ENCODE results near the gene ATP6V1C2.

Gene ATP6V1C2

DNA sequence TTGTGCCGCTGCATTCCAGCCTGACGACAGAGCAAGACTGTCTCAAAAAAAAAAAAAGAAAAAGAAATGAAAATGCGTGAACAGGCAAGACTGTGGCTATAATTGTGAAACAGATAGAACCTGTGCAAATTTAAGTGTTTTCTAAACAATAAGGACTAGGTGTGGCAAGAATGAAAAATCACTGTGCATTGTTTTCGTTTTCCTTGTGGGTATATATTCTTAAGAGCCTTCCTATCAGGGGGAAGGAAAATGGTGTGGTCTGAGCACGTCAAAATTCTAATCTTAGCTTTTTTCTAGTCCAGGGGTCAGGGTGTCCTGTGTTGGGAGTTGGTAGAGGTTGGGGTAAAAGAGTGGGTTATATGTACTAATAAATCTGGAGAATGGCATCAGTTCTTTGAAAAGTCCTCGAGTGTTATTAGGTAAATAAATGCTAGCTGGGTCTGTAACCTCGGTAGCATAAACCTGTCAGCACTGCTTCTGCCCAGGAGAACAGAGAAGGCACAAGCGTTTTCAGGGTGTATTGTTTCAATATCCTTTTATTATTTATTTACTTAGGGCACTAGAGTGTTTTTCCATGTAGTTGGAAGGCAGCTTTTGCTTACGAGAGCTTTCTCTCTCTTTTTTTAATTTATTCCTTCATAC, 11.6 kb downstream of the ATP6V1C2 start:
- no peak for DNase-seq (ENCODE audit: low read depth in 1 of 2, low spot score in 1 of 2)

- no peak for DNase-seq (ENCODE audit: low read depth in 1 of 2, low spot score in 1 of 2)
Observed at GRCh38 chr2:10733566-10733925, 12.1 kb downstream of the ATP6V1C2 start.

- no peak for DNase-seq (ENCODE audit: low read depth in 1 of 2, low spot score in 1 of 2)
Observed at GRCh38 chr2:10733980-10734379, 12.6 kb downstream of the ATP6V1C2 start.

DNA sequence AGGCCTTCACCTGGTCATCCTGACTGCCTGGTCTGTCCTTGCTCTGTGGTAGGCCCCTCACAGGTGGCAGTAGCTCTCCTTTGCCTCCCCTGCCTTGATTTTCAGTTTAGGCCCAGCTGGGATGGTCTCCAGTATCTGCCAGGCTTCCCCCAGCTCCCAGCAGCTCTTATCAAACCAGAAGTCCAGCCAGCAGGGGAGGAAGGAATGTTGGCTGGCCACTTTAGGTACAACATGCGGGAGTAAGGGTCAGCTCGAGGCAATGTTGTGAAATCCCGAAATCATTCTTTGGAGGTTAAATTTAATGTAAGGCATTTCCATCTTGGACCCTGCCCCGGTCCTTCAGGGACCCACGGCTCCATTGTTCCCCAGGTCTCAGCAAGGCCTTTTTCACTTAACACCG, 16.8 kb downstream of the ATP6V1C2 start:
- DNase-seq (ENCODE audit: low read depth in 1 of 2, low spot score in 1 of 2): no peak

GRCh38 chr2:10740226-10740625, 18.8 kb downstream of the ATP6V1C2 start:
- no peak for DNase-seq (ENCODE audit: low read depth in 1 of 2, low spot score in 1 of 2)

DNA sequence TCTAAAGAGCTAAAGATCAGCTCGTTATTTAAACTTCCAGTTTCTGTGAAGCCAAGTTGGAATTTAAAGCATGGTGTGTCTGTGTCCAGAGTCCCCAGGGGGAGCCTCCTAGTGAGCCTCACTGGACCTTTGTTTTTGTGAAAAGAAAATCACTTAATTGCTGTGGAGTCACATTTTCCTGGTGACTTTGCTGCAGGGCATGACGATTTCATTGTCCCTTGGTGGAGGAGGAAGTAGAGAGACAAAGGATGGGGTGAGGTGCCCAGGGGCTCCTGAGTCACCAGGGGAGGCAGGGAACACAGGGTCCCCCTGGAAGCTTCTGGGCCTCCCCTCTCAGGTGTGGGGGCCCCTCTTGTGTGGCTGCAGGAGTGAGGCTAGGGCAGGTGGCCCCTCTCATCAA, 19.7 kb downstream of the ATP6V1C2 start:
- DNase-seq (ENCODE audit: low read depth in 1 of 2, low spot score in 1 of 2): no peak

DNA sequence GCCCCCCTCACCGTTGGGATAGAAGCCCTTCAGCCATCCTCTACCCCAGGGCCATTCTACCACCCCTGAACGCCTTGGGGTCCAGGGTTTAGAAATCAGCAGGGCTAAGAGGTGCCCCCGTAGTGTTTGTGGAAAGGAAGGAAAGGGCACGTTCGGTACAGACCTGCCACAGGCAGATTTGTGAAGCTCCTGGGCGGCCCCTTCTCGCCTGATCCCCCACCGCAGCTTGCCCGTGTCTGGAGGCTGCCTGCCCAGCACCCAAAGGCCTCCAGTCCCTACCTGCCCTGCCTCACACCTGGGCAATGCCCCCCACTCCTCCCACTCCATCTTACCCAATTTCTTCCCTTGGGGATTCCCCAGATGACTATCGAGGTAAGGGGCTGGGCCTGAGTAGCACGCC, 21.2 kb downstream of the ATP6V1C2 start:
- DNase-seq (ENCODE audit: low read depth in 1 of 2, low spot score in 1 of 2): no peak

DNA sequence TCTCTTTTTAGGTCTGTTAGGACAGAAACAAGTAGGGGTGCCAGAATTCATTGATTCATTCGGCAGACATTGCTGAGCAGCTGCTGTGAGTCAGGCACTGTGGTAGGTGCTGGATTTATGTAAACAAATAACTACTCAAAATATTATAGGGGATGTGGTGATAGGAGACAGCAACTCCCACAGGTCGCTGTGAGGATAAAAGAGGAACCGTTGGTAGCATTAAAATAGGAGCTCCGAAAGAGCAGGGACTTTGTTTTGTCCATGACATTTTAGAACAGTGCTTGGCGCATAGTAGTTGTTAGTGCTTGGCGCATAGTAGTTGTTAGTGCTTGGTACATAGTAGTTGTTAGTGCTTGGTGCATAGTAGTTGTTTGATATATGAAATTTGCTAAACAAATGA, 29.2 kb downstream of the ATP6V1C2 start:
- no peak for DNase-seq (ENCODE audit: low read depth in 1 of 2, low spot score in 1 of 2)

- no peak for DNase-seq (ENCODE audit: low read depth in 1 of 2, low spot score in 1 of 2)
Observed at GRCh38 chr2:10752236-10752635, 30.8 kb downstream of the ATP6V1C2 start.

- no peak for DNase-seq (ENCODE audit: low read depth in 1 of 2, low spot score in 1 of 2)
Observed at GRCh38 chr2:10753156-10753555, 31.7 kb downstream of the ATP6V1C2 start.

- DNase-seq (ENCODE audit: low read depth in 1 of 2, low spot score in 1 of 2): no peak
Observed at GRCh38 chr2:10753876-10754275, 32.4 kb downstream of the ATP6V1C2 start.

DNA sequence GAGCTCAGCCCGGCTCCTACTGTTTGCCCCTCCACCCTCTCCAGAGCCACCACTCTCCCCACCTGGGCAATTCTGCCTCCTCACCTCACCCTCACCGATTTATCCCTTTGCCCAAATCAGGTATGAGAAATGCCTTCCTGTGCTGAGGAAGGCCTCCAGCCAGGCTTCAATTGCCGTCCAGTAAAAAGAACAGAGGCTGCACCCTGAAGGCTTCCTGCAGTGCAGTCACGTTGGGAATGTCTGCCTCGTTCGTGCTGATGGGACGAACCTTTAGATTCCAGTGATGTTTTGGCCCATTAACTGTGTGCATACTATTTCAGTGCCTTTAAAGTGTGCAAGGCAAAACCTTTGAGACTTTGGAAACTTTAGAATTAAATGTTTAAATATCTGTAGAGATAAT, 34.2 kb downstream of the ATP6V1C2 start:
- DNase-seq (ENCODE audit: low read depth in 1 of 2, low spot score in 1 of 2): no peak

- DNase-seq (ENCODE audit: low read depth in 1 of 2, low spot score in 1 of 2): no peak
Observed at GRCh38 chr2:10757814-10758286, 36.4 kb downstream of the ATP6V1C2 start.

- no peak for DNase-seq (ENCODE audit: low read depth in 1 of 2, low spot score in 1 of 2)
Observed at GRCh38 chr2:10759151-10759714, 37.8 kb downstream of the ATP6V1C2 start.

- DNase-seq (ENCODE audit: low read depth in 1 of 2, low spot score in 1 of 2): no peak
Observed at GRCh38 chr2:10760794-10761504, 39.5 kb downstream of the ATP6V1C2 start.

DNA sequence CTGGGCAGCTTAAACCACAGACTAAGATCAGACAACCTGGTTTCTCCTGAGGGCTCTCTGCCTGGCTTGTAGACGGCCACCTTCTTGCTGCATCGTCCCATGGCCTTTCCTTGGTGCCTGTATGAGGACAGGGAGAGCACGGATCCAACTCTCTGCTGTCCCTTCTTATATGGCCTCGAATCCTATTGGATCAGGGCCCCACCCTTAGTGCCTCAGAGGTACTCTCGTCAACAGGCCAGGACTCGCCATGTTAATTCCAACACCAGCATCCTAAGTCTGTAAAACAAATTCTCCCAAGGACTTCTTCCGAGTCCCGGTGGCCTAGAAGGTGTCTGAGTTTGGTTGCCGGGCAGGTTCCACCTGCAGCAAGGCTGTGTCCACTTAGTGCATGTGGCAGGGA, 40.2 kb downstream of the ATP6V1C2 start:
- DNase-seq (ENCODE audit: low read depth in 1 of 2, low spot score in 1 of 2): no peak

- no peak for DNase-seq (ENCODE audit: low read depth in 1 of 2, low spot score in 1 of 2)
Observed at GRCh38 chr2:10762651-10763460, 41.4 kb downstream of the ATP6V1C2 start.

DNA sequence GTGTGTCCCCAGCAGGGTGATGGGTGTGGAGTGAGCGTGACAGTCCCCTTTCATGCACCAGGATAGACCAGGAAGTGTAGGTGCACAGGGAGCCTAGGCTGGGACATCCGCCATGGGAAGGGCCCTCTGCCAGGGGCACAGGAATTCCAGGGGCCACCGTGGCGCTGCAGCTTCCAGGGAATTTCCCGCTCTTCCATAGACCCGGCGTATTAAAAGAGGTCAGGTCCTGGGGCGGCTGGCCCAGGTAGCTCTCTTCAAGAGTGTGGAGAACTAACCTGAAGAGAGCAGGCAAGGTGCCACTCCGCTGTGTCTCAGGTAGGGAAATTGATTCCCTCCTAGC, 42.0 kb downstream of the ATP6V1C2 start:
- no peak for DNase-seq (ENCODE audit: low read depth in 1 of 2, low spot score in 1 of 2)

GRCh38 chr2:10764096-10764785, 42.8 kb downstream of the ATP6V1C2 start:
- no peak for DNase-seq (ENCODE audit: low read depth in 1 of 2, low spot score in 1 of 2)

DNA sequence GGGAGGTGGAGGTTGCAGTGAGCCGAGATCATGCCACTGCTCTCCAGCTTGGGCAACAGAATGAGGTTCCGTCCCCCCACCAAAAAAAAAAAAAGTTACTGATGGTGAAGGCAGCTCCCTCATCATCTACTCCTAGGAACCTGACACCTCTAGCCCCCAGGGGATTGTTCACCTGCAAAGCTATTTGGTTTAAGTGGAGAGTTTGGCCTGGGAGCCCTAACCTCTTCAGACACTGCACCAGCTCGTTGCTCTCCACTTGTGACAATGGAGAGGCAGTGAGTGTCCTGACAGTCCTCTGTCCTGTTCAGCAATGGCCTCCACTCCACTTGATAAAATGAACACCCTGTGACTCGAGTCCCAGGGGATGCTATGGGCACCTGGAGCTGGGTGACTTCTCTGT, 43.5 kb downstream of the ATP6V1C2 start:
- no peak for DNase-seq (ENCODE audit: low read depth in 1 of 2, low spot score in 1 of 2)

DNA sequence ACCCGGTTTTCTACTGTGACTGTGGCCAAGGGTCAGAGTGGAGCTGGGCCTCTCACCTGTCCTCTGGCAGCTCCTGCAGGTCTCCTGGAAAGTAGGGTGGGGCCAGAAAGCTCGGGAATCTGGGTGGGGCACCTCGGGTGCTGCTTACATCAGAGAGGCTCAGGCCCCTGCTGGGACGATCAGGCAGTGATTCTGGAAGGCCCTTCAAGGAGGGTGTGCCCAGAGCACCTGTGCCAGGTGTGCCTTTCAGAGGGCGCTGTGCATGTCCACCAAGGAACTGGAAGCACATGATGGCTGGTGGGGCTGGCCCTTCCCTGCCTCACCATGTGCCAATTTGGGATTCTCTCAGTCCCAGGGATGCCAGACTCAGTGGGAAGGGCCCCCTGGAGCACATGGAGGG, 44.0 kb downstream of the ATP6V1C2 start:
- DNase-seq (ENCODE audit: low read depth in 1 of 2, low spot score in 1 of 2): no peak
